ENCODE measurements around the gene HLA-DQA1. TPM values are rescaled to one million over a fixed set of nuclear protein-coding genes. Genes with fewer than 3 reads are reported as not detected.
A peak's percentile ranks its signal among the peaks of the same experiment; 100 is the strongest.
"Not testable (repeated sequence)": the region's sequence is repeated elsewhere in the genome, so short reads cannot be mapped to it uniquely, and the experiment has no call there.

Gene HLA-DQA1
- total RNA-seq, 2 experiments from 2014 or later = 0.79 to 32.3 TPM

GRCh38 chr6:32627831-32628230 lies 9.4 kb upstream of the HLA-DQA1 start:
- BruUV-seq (replicated peaks) = no TSS peak
- peak; percentile 67 for DNase-seq (ENCODE audit: low spot score)
- intact Hi-C loops (cut with micrococcal nuclease; ENCODE audit: unreplicated experiment) = loop anchor here (10.0 kb wide), 2 partner anchors 237 to 383 kb away; no protein-coding TSS in a partner anchor

GRCh38 chr6:32629793-32630192 lies 7.4 kb upstream of the HLA-DQA1 start:
- H3K4me1 ChIP-seq (ENCODE audit: insufficient read depth, low read length, poor library complexity, severe bottlenecking) = peaks cover 66% of the 10 kb centered on the region
- H3K9me3 ChIP-seq (ENCODE audit: low read length); H4K20me1 ChIP-seq (ENCODE audit: insufficient read depth, low read length); H3K27ac ChIP-seq (ENCODE audit: low read depth, low read length, poor library complexity, severe bottlenecking); CTCF ChIA-PET (ENCODE audit: unreplicated experiment); POLR2A ChIA-PET; H3K9me2 ChIP-seq (ENCODE audit: insufficient read depth, low read length); H3K4me3 ChIP-seq (ENCODE audit: low read depth, low read length, poor library complexity, severe bottlenecking); BruUV-seq (replicated peaks); H3K4me2 ChIP-seq (ENCODE audit: low read length); DNase-seq (ENCODE audit: low spot score); H2AFZ ChIP-seq (ENCODE audit: low read length); H3K36me3 ChIP-seq (ENCODE audit: insufficient read depth, low read length); H3K79me2 ChIP-seq (ENCODE audit: insufficient read depth, low read depth, low read length): not testable (repeated sequence)
- intact Hi-C loops (cut with micrococcal nuclease; ENCODE audit: unreplicated experiment) = loop anchor here (10.0 kb wide), 2 partner anchors 235 to 385 kb away; no protein-coding TSS in a partner anchor

More at GRCh38 chr6:32627831-32628230, 9.4 kb upstream of the HLA-DQA1 start:
- 0 out of 2 replicates have a peak, but pooled peaks have one; percentile 25 for TF ChIP-seq CTCF (conservative IDR thresholded peaks at IDR 0.05; ENCODE audit: low read length)
- TF ChIP-seq EZH2phosphoT487 (IDR thresholded peaks at IDR 0.05; ENCODE audit: borderline replicate concordance, low read depth, low read length) = no peak
- Histone ChIP-seq H3K4me2 (ENCODE audit: low read length) (peak overlapping the region; percentile 17; the same call in 1 of the 2 replicates), H3K9me3 (ENCODE audit: low read length) (no peaks in the 10 kb centered on the region), H3K79me2 (ENCODE audit: insufficient read depth, low read depth, low read length) (no peaks in the 10 kb centered on the region), H3K9me2 (ENCODE audit: insufficient read depth, low read length) (no peaks in the 10 kb centered on the region), H3K36me3 (ENCODE audit: insufficient read depth, low read length) (no peaks in the 10 kb centered on the region), H2AFZ (ENCODE audit: low read length) (peak overlapping the region; percentile 52; the same call in 1 of the 2 replicates), H3K27ac (ENCODE audit: low read depth, low read length, poor library complexity, severe bottlenecking) (peak overlapping the region; percentile 10), H3K4me1 (ENCODE audit: insufficient read depth, low read length, poor library complexity, severe bottlenecking) (peaks cover 68% of the 10 kb centered on the region), H3K4me3 (ENCODE audit: low read depth, low read length, poor library complexity, severe bottlenecking) (no peak overlapping the region), H4K20me1 (ENCODE audit: insufficient read depth, low read length) (no peaks in the 10 kb centered on the region)
- POLR2A ChIA-PET = no interaction called here
- CTCF ChIA-PET (ENCODE audit: unreplicated experiment) = no interaction called here

- H3K27ac ChIP-seq (ENCODE audit: low read depth, low read length, poor library complexity, severe bottlenecking) = peak overlapping the region; percentile 88
- TF ChIP-seq CTCF (conservative IDR thresholded peaks at IDR 0.05; ENCODE audit: low read length) (no peak), EZH2phosphoT487 (IDR thresholded peaks at IDR 0.05; ENCODE audit: borderline replicate concordance, low read depth, low read length) (no peak)
- no peaks in the 10 kb centered on the region for H3K79me2 ChIP-seq (ENCODE audit: insufficient read depth, low read depth, low read length)
- no peaks in the 10 kb centered on the region for H3K36me3 ChIP-seq (ENCODE audit: insufficient read depth, low read length)
- H3K4me2 ChIP-seq (ENCODE audit: low read length) = peak overlapping the region; percentile 95
- H4K20me1 ChIP-seq (ENCODE audit: insufficient read depth, low read length) = no peaks in the 10 kb centered on the region
- CTCF ChIA-PET (ENCODE audit: unreplicated experiment) = no interaction called here
- H3K9me3 ChIP-seq (ENCODE audit: low read length) = no peaks in the 10 kb centered on the region
- H3K9me2 ChIP-seq (ENCODE audit: insufficient read depth, low read length) = no peaks in the 10 kb centered on the region
- H3K4me1 ChIP-seq (ENCODE audit: insufficient read depth, low read length, poor library complexity, severe bottlenecking) = peaks cover 46% of the 10 kb centered on the region
- no TSS peak for BruUV-seq (replicated peaks)
- POLR2A ChIA-PET = interaction anchor here (0.7 to 1.6 kb wide), 5 partner anchors 9 to 205 kb away, joined by 3 to 5 read pairs (median 3); no protein-coding TSS in a partner anchor
- no peak overlapping the region for H3K4me3 ChIP-seq (ENCODE audit: low read depth, low read length, poor library complexity, severe bottlenecking)
- DNase-seq (ENCODE audit: low spot score) = no peak
- no peak overlapping the region for H2AFZ ChIP-seq (ENCODE audit: low read length)
- intact Hi-C loops (cut with micrococcal nuclease; ENCODE audit: unreplicated experiment) = no loop called here
Observed at GRCh38 chr6:32635526-32636123, 1.6 kb upstream of the HLA-DQA1 start.

Measured in OCI-LY7 (cell line).